HG03175 (cell line): Measurements from ENCODE around the gene HSPA2.
"Not testable (repeated sequence)": the region's sequence is repeated elsewhere in the genome, so short reads cannot be mapped to it uniquely, and the experiment has no call there.

ENCODE experiments used
- ATAC-seq: cut with Tn5 transposase; IDR thresholded peaks from one replicate; pipeline ENCODE4 v1.9.1; 2021; ENCODE audit warnings: mild to moderate bottlenecking, moderate library complexity; ENCODE audit not compliant: unreplicated experiment

The HSPA2 gene

GRCh38 chr14:64513271-64513670, 27.3 kb upstream of the HSPA2 start:
- ATAC-seq, result no peak

GRCh38 chr14:64515053-64515452, 25.5 kb upstream of the HSPA2 start:
- no peak for ATAC-seq

- no peak for ATAC-seq
These were observed 23.6 kb upstream of the HSPA2 start for GRCh38 chr14:64516969-64517368.

GRCh38 chr14:64517667-64518066, 22.9 kb upstream of the HSPA2 start:
- not testable (repeated sequence) for ATAC-seq

GRCh38 chr14:64518229-64518628, 22.3 kb upstream of the HSPA2 start:
- ATAC-seq, result no peak

- no peak for ATAC-seq
These were observed 19.8 kb upstream of the HSPA2 start for GRCh38 chr14:64520699-64521098.

- no peak for ATAC-seq
These were observed 17.8 kb upstream of the HSPA2 start for GRCh38 chr14:64522591-64523355.

GRCh38 chr14:64525354-64525753, 15.2 kb upstream of the HSPA2 start:
- ATAC-seq, result no peak

- no peak for ATAC-seq
These were observed 9.0 kb upstream of the HSPA2 start for GRCh38 chr14:64531567-64531966.

- ATAC-seq, result no peak
These were observed 3.9 kb upstream of the HSPA2 start for GRCh38 chr14:64536488-64537245.

- ATAC-seq, result no peak
These were observed 875 bp downstream of the HSPA2 start for GRCh38 chr14:64541261-64541971.

- no peak for ATAC-seq
These were observed 1.7 kb downstream of the HSPA2 start for GRCh38 chr14:64541972-64542835.

GRCh38 chr14:64542836-64543201, 2.3 kb downstream of the HSPA2 start:
- no peak for ATAC-seq

- no peak for ATAC-seq
These were observed 4.2 kb downstream of the HSPA2 start for GRCh38 chr14:64544607-64545312.

- no peak for ATAC-seq
These were observed 8.5 kb downstream of the HSPA2 start for GRCh38 chr14:64549016-64549415.

- no peak for ATAC-seq
These were observed 9.5 kb downstream of the HSPA2 start, which contains the start of gene PPP1R36 for GRCh38 chr14:64549791-64550620. TSS of gene PPP1R36 (plus strand) at chr14:64549961. CDS start at chr14:64549998, 37 bp downstream.

- ATAC-seq, result no peak
These were observed 10.2 kb downstream of the HSPA2 start for GRCh38 chr14:64550621-64551333.

- no peak for ATAC-seq
These were observed 14.0 kb downstream of the HSPA2 start for GRCh38 chr14:64554556-64554955.

- ATAC-seq, result no peak
These were observed 16.0 kb downstream of the HSPA2 start for GRCh38 chr14:64556526-64556925.
